ENCODE data around the gene HIPK3.

HIPK3 gene

GRCh38 chr11:33373636-33374035 lies 116.5 kb downstream of the HIPK3 start:
- no peaks in the 10 kb centered on the region for H3K9me3 ChIP-seq (ENCODE audit: insufficient read depth, low read length, severe bottlenecking)
- H3K9ac ChIP-seq (ENCODE audit: low read depth, low read length): no peak overlapping the region
- no peak overlapping the region for H2AFZ ChIP-seq (ENCODE audit: low read depth, low read length)
- no peaks in the 10 kb centered on the region for H4K20me1 ChIP-seq (ENCODE audit: insufficient read depth, low read length)
- no peak overlapping the region for H3K27ac ChIP-seq (ENCODE audit: low read length)
- ATAC-seq (ENCODE audit: insufficient read depth, low read depth) (no peak), DNase-seq (no peak)
- no peak overlapping the region for H3K4me3 ChIP-seq (ENCODE audit: low read depth in 1 of 2, low read length in 2 of 2)
- no peaks in the 10 kb centered on the region for H3K27me3 ChIP-seq (ENCODE audit: insufficient read depth, low read length, poor library complexity)
- no peaks in the 10 kb centered on the region for H3K79me2 ChIP-seq (ENCODE audit: insufficient read depth, low read length)
- TF ChIP-seq CTCF (IDR thresholded peaks at IDR 0.05; ENCODE audit: borderline replicate concordance, extremely low read depth, low read length, poor library complexity, severe bottlenecking) (no peak), EZH2 (IDR thresholded peaks at IDR 0.05; ENCODE audit: borderline replicate concordance, low read depth, low read length, severe bottlenecking) (no peak)
- no peaks in the 10 kb centered on the region for H3K4me1 ChIP-seq (ENCODE audit: insufficient read depth, low read length)
- no peaks in the 10 kb centered on the region for H3K36me3 ChIP-seq (ENCODE audit: insufficient read depth, low read length)
- no peak overlapping the region for H3K4me2 ChIP-seq (ENCODE audit: insufficient read depth, low read length)

GRCh38 chr11:33375236-33375635 lies 118.1 kb downstream of the HIPK3 start:
- Histone ChIP-seq H3K79me2 (ENCODE audit: insufficient read depth, low read length) (no peaks in the 10 kb centered on the region), H3K4me1 (ENCODE audit: insufficient read depth, low read length) (no peaks in the 10 kb centered on the region), H3K4me3 (ENCODE audit: low read depth in 1 of 2, low read length in 2 of 2) (no peak overlapping the region), H4K20me1 (ENCODE audit: insufficient read depth, low read length) (no peaks in the 10 kb centered on the region), H3K27ac (ENCODE audit: low read length) (no peak overlapping the region), H2AFZ (ENCODE audit: low read depth, low read length) (no peak overlapping the region), H3K9ac (ENCODE audit: low read depth, low read length) (no peak overlapping the region), H3K9me3 (ENCODE audit: insufficient read depth, low read length, severe bottlenecking) (no peaks in the 10 kb centered on the region), H3K27me3 (ENCODE audit: insufficient read depth, low read length, poor library complexity) (peaks cover 11% of the 10 kb centered on the region), H3K4me2 (ENCODE audit: insufficient read depth, low read length) (no peak overlapping the region), H3K36me3 (ENCODE audit: insufficient read depth, low read length) (no peaks in the 10 kb centered on the region)
- no peak for ATAC-seq (ENCODE audit: insufficient read depth, low read depth)
- TF ChIP-seq EZH2 (IDR thresholded peaks at IDR 0.05; ENCODE audit: borderline replicate concordance, low read depth, low read length, severe bottlenecking): no peak
- TF ChIP-seq CTCF (IDR thresholded peaks at IDR 0.05; ENCODE audit: borderline replicate concordance, extremely low read depth, low read length, poor library complexity, severe bottlenecking): no peak
- DNase-seq: no peak

GRCh38 chr11:33375688-33376311 lies 118.6 kb downstream of the HIPK3 start, which contains the start of gene KIAA1549L:
Gene KIAA1549L (plus strand): TSS chr11:33376108.
- H3K4me3 ChIP-seq (ENCODE audit: low read depth in 1 of 2, low read length in 2 of 2): no peak within 1 kb of the TSS
- H3K9ac ChIP-seq (ENCODE audit: low read depth, low read length): no peak within 1 kb of the TSS
- H3K4me1 ChIP-seq (ENCODE audit: insufficient read depth, low read length): no peaks in the 10 kb centered on the region
- H3K4me2 ChIP-seq (ENCODE audit: insufficient read depth, low read length): no peak within 1 kb of the TSS
- H3K27me3 ChIP-seq (ENCODE audit: insufficient read depth, low read length, poor library complexity): peaks cover 11% of the 10 kb centered on the region
- no peak within 1 kb of the TSS for H3K27ac ChIP-seq (ENCODE audit: low read length)
- no peaks in the 10 kb centered on the region for H3K36me3 ChIP-seq (ENCODE audit: insufficient read depth, low read length)
- no peaks in the 10 kb centered on the region for H3K9me3 ChIP-seq (ENCODE audit: insufficient read depth, low read length, severe bottlenecking)
- no peak within 1 kb of the TSS for H2AFZ ChIP-seq (ENCODE audit: low read depth, low read length)
- TF ChIP-seq CTCF (IDR thresholded peaks at IDR 0.05; ENCODE audit: borderline replicate concordance, extremely low read depth, low read length, poor library complexity, severe bottlenecking) (no peak), EZH2 (IDR thresholded peaks at IDR 0.05; ENCODE audit: borderline replicate concordance, low read depth, low read length, severe bottlenecking) (no peak)
- DNase-seq (no peak), ATAC-seq (ENCODE audit: insufficient read depth, low read depth) (no peak)
- no peaks in the 10 kb centered on the region for H3K79me2 ChIP-seq (ENCODE audit: insufficient read depth, low read length)
- no peaks in the 10 kb centered on the region for H4K20me1 ChIP-seq (ENCODE audit: insufficient read depth, low read length)
